ENCODE measurements around the gene PIERCE2. TPM values are rescaled to one million over a fixed set of nuclear protein-coding genes. Genes with fewer than 3 reads are reported as not detected.

Gene PIERCE2
- total RNA-seq, 1 experiment from 2014 or later, result 0.44 TPM

DNA sequence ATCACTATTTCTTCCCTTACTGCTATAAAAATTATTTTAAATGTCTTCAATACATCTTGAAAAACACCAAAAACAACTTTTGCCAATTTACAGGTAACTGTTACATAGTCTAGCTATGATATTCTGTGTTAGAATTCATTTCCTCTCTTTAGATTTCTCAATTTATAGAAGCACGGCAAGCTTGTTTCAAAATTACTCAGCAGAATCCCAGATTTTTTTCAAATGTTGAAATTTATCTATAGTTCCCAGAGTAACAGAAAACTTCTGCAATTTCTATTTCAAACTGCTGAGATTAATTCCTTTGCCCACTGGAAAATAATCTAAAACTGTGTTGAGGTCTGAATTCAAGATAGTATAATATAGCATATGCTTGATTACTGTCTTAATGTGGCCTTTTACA is 41.3 kb upstream of the PIERCE2 start:
- Mint-ChIP-seq H3K9me3 (no peaks in the 10 kb centered on the region), H3K27me3 (ENCODE audit: low read depth) (no peaks in the 10 kb centered on the region), H3K36me3 (ENCODE audit: insufficient read depth in 1 of 3, low read depth in 3 of 3) (no peaks in the 10 kb centered on the region; a peak in 1 of 7 replicates), H3K4me1 (no peaks in the 10 kb centered on the region), H3K4me3 (no peak overlapping the region), H3K27ac (no peak overlapping the region)
- Histone ChIP-seq H4K5ac (ENCODE audit: insufficient read length, low read depth, low read length) (no peak overlapping the region), H3K9me3 (ENCODE audit: control insufficient read depth, low read depth, low read length) (no peaks in the 10 kb centered on the region), H3K4me1 (ENCODE audit: insufficient read depth, low read length) (no peaks in the 10 kb centered on the region), H3K79me2 (ENCODE audit: insufficient read depth, low read length) (no peaks in the 10 kb centered on the region), H2AFZ (ENCODE audit: low read length) (no peak overlapping the region), H2BK12ac (ENCODE audit: insufficient read length, low read depth, low read length) (no peak overlapping the region), H3K56ac (ENCODE audit: insufficient read length, low read depth, low read length) (no peak overlapping the region), H3T11ph (ENCODE audit: low read length) (no peak overlapping the region), H2BK120ac (ENCODE audit: low read depth, low read length, poor library complexity, severe bottlenecking) (no peak overlapping the region), H2AK5ac (ENCODE audit: insufficient read length, low read length) (no peak overlapping the region), H3K4ac (ENCODE audit: low read depth, low read length) (no peak overlapping the region), H3K23me2 (ENCODE audit: insufficient read length, low read depth, low read length, poor library complexity, severe bottlenecking) (no peaks in the 10 kb centered on the region), H4K91ac (ENCODE audit: insufficient read length, low read depth, low read length) (no peak overlapping the region), H3K18ac (ENCODE audit: insufficient read length, low read depth, low read length) (no peak overlapping the region), H3K27ac (ENCODE audit: insufficient read length, low read depth, low read length) (no peak overlapping the region), H3K14ac (ENCODE audit: insufficient read depth, low read length) (no peak overlapping the region), H2BK5ac (ENCODE audit: insufficient read length, low read length) (no peak overlapping the region), H3K9ac (ENCODE audit: extremely low read depth, insufficient read length, low read length) (no peak overlapping the region), H4K20me1 (ENCODE audit: control insufficient read depth, insufficient read depth, insufficient read length) (no peaks in the 10 kb centered on the region), H3K23ac (ENCODE audit: insufficient read length, low read depth, low read length) (no peak overlapping the region), H3K4me2 (ENCODE audit: insufficient read depth, insufficient read length, low read length) (no peak overlapping the region), H2BK20ac (ENCODE audit: low read depth, low read length, poor library complexity, severe bottlenecking) (no peak overlapping the region), H4K8ac (replicated peaks; ENCODE audit: insufficient read length, low read depth, low read length) (no peak overlapping the region), H3K79me1 (ENCODE audit: insufficient read depth, low read depth, low read length, poor library complexity, severe bottlenecking) (no peaks in the 10 kb centered on the region), H3K27me3 (ENCODE audit: insufficient read depth, low read length) (no peaks in the 10 kb centered on the region), H2BK15ac (ENCODE audit: low read depth, low read length) (no peak overlapping the region)
- no peak for DNase-seq
- TF ChIP-seq, protein P1, sequence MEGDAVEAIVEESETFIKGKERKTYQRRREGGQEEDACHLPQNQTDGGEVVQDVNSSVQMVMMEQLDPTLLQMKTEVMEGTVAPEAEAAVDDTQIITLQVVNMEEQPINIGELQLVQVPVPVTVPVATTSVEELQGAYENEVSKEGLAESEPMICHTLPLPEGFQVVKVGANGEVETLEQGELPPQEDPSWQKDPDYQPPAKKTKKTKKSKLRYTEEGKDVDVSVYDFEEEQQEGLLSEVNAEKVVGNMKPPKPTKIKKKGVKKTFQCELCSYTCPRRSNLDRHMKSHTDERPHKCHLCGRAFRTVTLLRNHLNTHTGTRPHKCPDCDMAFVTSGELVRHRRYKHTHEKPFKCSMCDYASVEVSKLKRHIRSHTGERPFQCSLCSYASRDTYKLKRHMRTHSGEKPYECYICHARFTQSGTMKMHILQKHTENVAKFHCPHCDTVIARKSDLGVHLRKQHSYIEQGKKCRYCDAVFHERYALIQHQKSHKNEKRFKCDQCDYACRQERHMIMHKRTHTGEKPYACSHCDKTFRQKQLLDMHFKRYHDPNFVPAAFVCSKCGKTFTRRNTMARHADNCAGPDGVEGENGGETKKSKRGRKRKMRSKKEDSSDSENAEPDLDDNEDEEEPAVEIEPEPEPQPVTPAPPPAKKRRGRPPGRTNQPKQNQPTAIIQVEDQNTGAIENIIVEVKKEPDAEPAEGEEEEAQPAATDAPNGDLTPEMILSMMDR (conservative IDR thresholded peaks at IDR 0.05), result no peak
- no CpG with 5 or more reads among the region's 1 CpG for WGBS (ENCODE audit: extremely low coverage, insufficient read length, low lambda C conversion rate)
